ENCODE data around the gene TSPAN32.

The TSPAN32 gene

DNA sequence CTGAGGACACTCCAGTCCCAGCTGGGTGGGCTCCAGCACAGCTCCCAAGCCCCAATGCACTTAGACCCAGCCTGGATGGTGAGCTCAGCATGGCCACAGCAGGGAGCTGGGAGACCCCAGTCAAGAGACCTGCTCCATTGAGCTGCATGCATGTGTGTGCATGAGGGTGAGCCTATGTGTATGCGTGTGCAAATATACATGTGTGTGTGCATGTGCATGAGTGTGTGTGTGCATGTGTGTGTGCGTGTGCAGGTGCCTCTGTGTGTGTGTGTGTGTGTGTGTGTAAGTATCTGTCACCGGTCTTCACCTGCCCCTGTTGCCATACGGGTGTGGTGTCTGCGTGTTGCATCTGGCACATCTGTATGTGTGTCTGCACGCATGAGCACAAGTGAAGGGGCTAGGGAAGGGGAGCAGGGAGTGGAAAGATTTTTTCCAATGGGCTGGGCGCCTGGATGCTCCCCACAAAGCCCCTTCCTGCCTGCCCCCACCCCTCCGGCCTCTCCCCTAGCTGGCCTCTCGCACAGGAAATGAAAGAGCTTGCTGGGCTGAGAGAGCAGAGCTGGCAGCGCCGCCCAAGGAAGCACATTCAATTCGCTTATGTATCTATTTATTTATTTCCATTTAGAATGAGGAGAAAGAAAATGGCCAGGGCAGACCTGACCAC lies 4.1 kb downstream of the TSPAN32 start:
- peak overlapping the region; percentile 2 for H2BK5ac ChIP-seq (ENCODE audit: low read length)
- H3K23ac ChIP-seq (ENCODE audit: low read depth, low read length, poor library complexity): peak overlapping the region; percentile 80
- peaks cover 5 to 7% of the 10 kb centered on the region in 2 donors for H3K4me1 ChIP-seq (ENCODE audit: control insufficient read depth in 2 of 2, insufficient read depth in 1 of 2, low read depth in 1 of 2, low read length in 2 of 2)
- DNase-seq (ENCODE audit: low spot score): no peak
- H2BK120ac ChIP-seq (ENCODE audit: low read depth, low read length): no peak overlapping the region
- peak overlapping the region; percentile 94 for H3K18ac ChIP-seq (ENCODE audit: low read length)
- H3K27me3 ChIP-seq (ENCODE audit: control insufficient read depth in 3 of 3, insufficient read depth in 3 of 3, low read depth in 1 of 3, low read length in 3 of 3): no peaks in the 10 kb centered on the region
- H2BK15ac ChIP-seq (ENCODE audit: low read length): peak overlapping the region; percentile 96
- H3K36me3 ChIP-seq (replicated peaks in 1 of 2; ENCODE audit: control insufficient read depth in 2 of 2, insufficient read depth in 2 of 2, low read length in 2 of 2): no peaks in the 10 kb centered on the region
- H2BK12ac ChIP-seq (ENCODE audit: low read length): peak overlapping the region; percentile 95
- H3K27ac ChIP-seq (replicated peaks; ENCODE audit: low read length): no peak overlapping the region
- H3K9me3 ChIP-seq (replicated peaks in 1 of 2; ENCODE audit: control insufficient read depth in 2 of 2, insufficient read depth in 1 of 2, low read depth in 1 of 2, low read length in 2 of 2): no peaks in the 10 kb centered on the region
- no peak overlapping the region for H3K14ac ChIP-seq (ENCODE audit: low read length)
- H4K91ac ChIP-seq (ENCODE audit: low read depth, low read length, poor library complexity): no peak overlapping the region
- peaks cover 5% of the 10 kb centered on the region for H3K79me1 ChIP-seq (ENCODE audit: low read depth, low read length)
- peak overlapping the region; percentile 66 for H2AFZ ChIP-seq (ENCODE audit: low read length)
- H4K8ac ChIP-seq (ENCODE audit: low read depth, low read length): peak overlapping the region; percentile 83
- H3K4me2 ChIP-seq (ENCODE audit: insufficient read depth, low read length, poor library complexity, severe bottlenecking): no peak overlapping the region
- WGBS, 2 donors (ENCODE audit: extremely low coverage in 2 of 2, insufficient read length in 2 of 2, insufficient replicate concordance in 1 of 2): no CpG with 5 or more reads among the region's 12 CpGs
- peak overlapping the region; percentile 38 for H2AK5ac ChIP-seq (ENCODE audit: low read depth, low read length)
- peak overlapping the region; percentile 56 for H3K4ac ChIP-seq (ENCODE audit: low read length)
- peak overlapping the region; percentile 5 for H3K9ac ChIP-seq (ENCODE audit: low read depth, low read length, poor library complexity)
- H3K4me3 ChIP-seq (ENCODE audit: low read length in 2 of 2): no peak overlapping the region

DNA sequence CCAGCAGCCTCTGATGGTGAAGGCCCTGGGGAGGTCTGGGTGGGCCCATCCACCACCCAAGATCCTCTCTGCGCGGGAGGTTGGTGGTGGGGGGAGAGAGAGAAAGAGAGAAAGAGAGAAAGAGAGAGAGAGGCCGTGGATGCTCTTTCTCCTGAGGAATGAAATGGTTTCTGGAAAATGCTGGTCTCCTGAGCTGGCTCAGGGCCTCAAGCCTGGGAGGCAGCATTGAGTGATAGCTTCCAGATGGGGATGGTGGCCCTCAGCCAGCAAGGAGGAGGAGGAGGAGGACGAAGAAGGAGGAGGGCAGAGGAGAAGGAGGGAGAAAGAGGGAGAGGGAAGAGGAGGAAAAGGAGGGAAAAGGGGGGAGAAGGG lies 4.6 kb downstream of the TSPAN32 start:
- no peaks in the 10 kb centered on the region for H3K9me3 ChIP-seq (replicated peaks in 1 of 2; ENCODE audit: control insufficient read depth in 2 of 2, insufficient read depth in 1 of 2, low read depth in 1 of 2, low read length in 2 of 2)
- WGBS, 2 donors (ENCODE audit: extremely low coverage in 2 of 2, insufficient read length in 2 of 2, insufficient replicate concordance in 1 of 2): no CpG with 5 or more reads among the region's 4 CpGs
- no peak overlapping the region for H3K4me3 ChIP-seq (ENCODE audit: low read length in 2 of 2)
- H3K14ac ChIP-seq (ENCODE audit: low read length): no peak overlapping the region
- no peak overlapping the region for H3K9ac ChIP-seq (ENCODE audit: low read depth, low read length, poor library complexity)
- DNase-seq (ENCODE audit: low spot score): no peak
- peak overlapping the region; percentile 2 for H3K18ac ChIP-seq (ENCODE audit: low read length)
- H2BK120ac ChIP-seq (ENCODE audit: low read depth, low read length): no peak overlapping the region
- H3K79me1 ChIP-seq (ENCODE audit: low read depth, low read length): peaks cover 5% of the 10 kb centered on the region
- H3K4me1 ChIP-seq (ENCODE audit: control insufficient read depth in 2 of 2, insufficient read depth in 1 of 2, low read depth in 1 of 2, low read length in 2 of 2): peaks cover 5 to 8% of the 10 kb centered on the region in 2 donors
- H2BK12ac ChIP-seq (ENCODE audit: low read length): no peak overlapping the region
- no peak overlapping the region for H4K91ac ChIP-seq (ENCODE audit: low read depth, low read length, poor library complexity)
- no peak overlapping the region for H2BK5ac ChIP-seq (ENCODE audit: low read length)
- H4K8ac ChIP-seq (ENCODE audit: low read depth, low read length): no peak overlapping the region
- H3K36me3 ChIP-seq (replicated peaks in 1 of 2; ENCODE audit: control insufficient read depth in 2 of 2, insufficient read depth in 2 of 2, low read length in 2 of 2): no peaks in the 10 kb centered on the region
- H3K27me3 ChIP-seq (ENCODE audit: control insufficient read depth in 3 of 3, insufficient read depth in 3 of 3, low read depth in 1 of 3, low read length in 3 of 3): no peaks in the 10 kb centered on the region
- no peak overlapping the region for H3K27ac ChIP-seq (replicated peaks; ENCODE audit: low read length)
- no peak overlapping the region for H2AK5ac ChIP-seq (ENCODE audit: low read depth, low read length)
- no peak overlapping the region for H3K4ac ChIP-seq (ENCODE audit: low read length)
- H3K23ac ChIP-seq (ENCODE audit: low read depth, low read length, poor library complexity): no peak overlapping the region
- H2BK15ac ChIP-seq (ENCODE audit: low read length): peak overlapping the region; percentile 71
- no peak overlapping the region for H3K4me2 ChIP-seq (ENCODE audit: insufficient read depth, low read length, poor library complexity, severe bottlenecking)
- H2AFZ ChIP-seq (ENCODE audit: low read length): peak overlapping the region; percentile 66

DNA sequence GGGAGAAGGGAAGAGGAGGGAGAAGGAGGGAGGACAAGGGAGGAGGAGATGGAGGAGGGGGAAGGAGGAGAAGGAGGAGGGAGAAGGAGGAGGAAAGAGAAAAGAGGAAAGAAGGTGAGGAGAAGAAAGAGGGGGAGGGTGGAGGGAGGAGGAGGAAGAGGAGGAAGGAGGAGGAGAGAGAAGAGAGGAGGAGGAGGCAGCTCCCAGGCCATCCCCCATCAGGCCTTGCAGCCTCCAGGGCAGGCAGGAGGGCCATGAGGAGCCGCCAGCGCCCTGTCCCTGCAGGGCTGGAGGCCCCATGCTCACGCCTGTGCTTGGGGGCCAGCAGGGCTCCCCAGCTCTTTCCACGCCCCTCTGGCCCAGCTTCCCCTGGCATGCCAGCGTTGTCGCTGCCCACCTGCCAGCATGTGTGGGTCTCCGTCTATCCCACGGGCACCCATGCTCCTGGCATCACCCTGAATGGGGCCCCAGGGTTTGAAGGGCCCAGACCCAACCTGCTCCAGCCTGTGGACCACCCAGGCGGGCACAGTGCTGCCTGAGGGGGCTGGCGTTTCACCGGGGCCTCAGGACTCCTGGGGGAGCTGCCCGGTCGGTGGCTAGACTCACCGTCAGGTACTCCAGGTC lies 5.2 kb downstream of the TSPAN32 start:
- Histone ChIP-seq H2BK12ac (ENCODE audit: low read length) (peak overlapping the region; percentile 99), H3K23ac (ENCODE audit: low read depth, low read length, poor library complexity) (peak overlapping the region; percentile 65), H3K18ac (ENCODE audit: low read length) (peak overlapping the region; percentile 15), H3K9me3 (replicated peaks in 1 of 2; ENCODE audit: control insufficient read depth in 2 of 2, insufficient read depth in 1 of 2, low read depth in 1 of 2, low read length in 2 of 2) (no peaks in the 10 kb centered on the region), H3K4me1 (ENCODE audit: control insufficient read depth in 2 of 2, insufficient read depth in 1 of 2, low read depth in 1 of 2, low read length in 2 of 2) (peaks cover 5 to 8% of the 10 kb centered on the region in 2 donors), H4K8ac (ENCODE audit: low read depth, low read length) (peak overlapping the region; percentile 65), H2BK5ac (ENCODE audit: low read length) (no peak overlapping the region), H2BK120ac (ENCODE audit: low read depth, low read length) (no peak overlapping the region), H2BK15ac (ENCODE audit: low read length) (peak overlapping the region; percentile 25), H3K4me2 (ENCODE audit: insufficient read depth, low read length, poor library complexity, severe bottlenecking) (no peak overlapping the region), H3K27ac (replicated peaks; ENCODE audit: low read length) (no peak overlapping the region), H4K91ac (ENCODE audit: low read depth, low read length, poor library complexity) (no peak overlapping the region), H3K36me3 (replicated peaks in 1 of 2; ENCODE audit: control insufficient read depth in 2 of 2, insufficient read depth in 2 of 2, low read length in 2 of 2) (no peaks in the 10 kb centered on the region), H3K27me3 (ENCODE audit: control insufficient read depth in 3 of 3, insufficient read depth in 3 of 3, low read depth in 1 of 3, low read length in 3 of 3) (no peaks in the 10 kb centered on the region), H3K9ac (ENCODE audit: low read depth, low read length, poor library complexity) (peak overlapping the region; percentile 77), H2AK5ac (ENCODE audit: low read depth, low read length) (peak overlapping the region; percentile 79), H3K4ac (ENCODE audit: low read length) (peak overlapping the region; percentile 76), H3K79me1 (ENCODE audit: low read depth, low read length) (peaks cover 5% of the 10 kb centered on the region), H3K4me3 (ENCODE audit: low read length in 2 of 2) (no peak overlapping the region), H2AFZ (ENCODE audit: low read length) (peak overlapping the region; percentile 45), H3K14ac (ENCODE audit: low read length) (no peak overlapping the region)
- no peak for DNase-seq (ENCODE audit: low spot score)
- WGBS, 2 donors (ENCODE audit: extremely low coverage in 2 of 2, insufficient read length in 2 of 2, insufficient replicate concordance in 1 of 2): no CpG with 5 or more reads among the region's 14 CpGs

- no peak overlapping the region for H3K27ac ChIP-seq (replicated peaks; ENCODE audit: low read length)
- H2BK12ac ChIP-seq (ENCODE audit: low read length): peak overlapping the region; percentile 99
- H3K14ac ChIP-seq (ENCODE audit: low read length): no peak overlapping the region
- H3K4me3 ChIP-seq (ENCODE audit: low read length in 2 of 2): no peak overlapping the region
- H3K4me1 ChIP-seq (ENCODE audit: control insufficient read depth in 2 of 2, insufficient read depth in 1 of 2, low read depth in 1 of 2, low read length in 2 of 2): peaks cover 5 to 13% of the 10 kb centered on the region in 2 donors
- H2BK120ac ChIP-seq (ENCODE audit: low read depth, low read length): peak overlapping the region; percentile 81
- peak overlapping the region; percentile 79 for H2AK5ac ChIP-seq (ENCODE audit: low read depth, low read length)
- H3K27me3 ChIP-seq (ENCODE audit: control insufficient read depth in 3 of 3, insufficient read depth in 3 of 3, low read depth in 1 of 3, low read length in 3 of 3): no peaks in the 10 kb centered on the region
- no peaks in the 10 kb centered on the region for H3K9me3 ChIP-seq (replicated peaks in 1 of 2; ENCODE audit: control insufficient read depth in 2 of 2, insufficient read depth in 1 of 2, low read depth in 1 of 2, low read length in 2 of 2)
- peak overlapping the region; percentile 48 for H3K18ac ChIP-seq (ENCODE audit: low read length)
- no peak overlapping the region for H4K8ac ChIP-seq (ENCODE audit: low read depth, low read length)
- peak overlapping the region; percentile 65 for H3K23ac ChIP-seq (ENCODE audit: low read depth, low read length, poor library complexity)
- no peaks in the 10 kb centered on the region for H3K36me3 ChIP-seq (replicated peaks in 1 of 2; ENCODE audit: control insufficient read depth in 2 of 2, insufficient read depth in 2 of 2, low read length in 2 of 2)
- DNase-seq (ENCODE audit: low spot score): no peak
- H2AFZ ChIP-seq (ENCODE audit: low read length): no peak overlapping the region
- peak overlapping the region; percentile 25 for H2BK15ac ChIP-seq (ENCODE audit: low read length)
- no peak overlapping the region for H3K4me2 ChIP-seq (ENCODE audit: insufficient read depth, low read length, poor library complexity, severe bottlenecking)
- no CpG with 5 or more reads among the region's 23 CpGs for WGBS, 2 donors (ENCODE audit: extremely low coverage in 2 of 2, insufficient read length in 2 of 2, insufficient replicate concordance in 1 of 2)
- H3K9ac ChIP-seq (ENCODE audit: low read depth, low read length, poor library complexity): peak overlapping the region; percentile 50
- no peak overlapping the region for H2BK5ac ChIP-seq (ENCODE audit: low read length)
- no peak overlapping the region for H3K4ac ChIP-seq (ENCODE audit: low read length)
- peaks cover 5% of the 10 kb centered on the region for H3K79me1 ChIP-seq (ENCODE audit: low read depth, low read length)
- no peak overlapping the region for H4K91ac ChIP-seq (ENCODE audit: low read depth, low read length, poor library complexity)
Observed at GRCh38 chr11:2307501-2308331, 5.9 kb downstream of the TSPAN32 start.
